ENCODE measurements around the gene HS3ST6.
"Not testable (repeated sequence)": the region's sequence is repeated elsewhere in the genome, so short reads cannot be mapped to it uniquely, and the experiment has no call there.

The HS3ST6 gene

GRCh38 chr16:1942810-1943726, 24.9 kb upstream of the HS3ST6 start, which contains the start of gene MSRB1:
Gene MSRB1, minus strand, starts transcription at chr16:1943199. Its CDS starts 43 bp downstream, at chr16:1943156.
- H3K36me3 ChIP-seq (ENCODE audit: control insufficient read depth, insufficient read depth, low read length): peaks cover 19% of the 10 kb centered on the region
- peaks cover 3% of the 10 kb centered on the region for H3K27me3 ChIP-seq (ENCODE audit: control insufficient read depth, insufficient read depth, low read length)
- peaks cover 6% of the 10 kb centered on the region for H3K4me1 ChIP-seq (ENCODE audit: control insufficient read depth, insufficient read depth, low read length)
- peak within 1 kb of the TSS; percentile 81 for H3K4me3 ChIP-seq (ENCODE audit: low read depth, low read length)
- no peaks in the 10 kb centered on the region for H3K9me3 ChIP-seq (ENCODE audit: control insufficient read depth, insufficient read depth, low read length)
- H3K9ac ChIP-seq (ENCODE audit: low read depth, low read length): peak within 1 kb of the TSS; percentile 60

GRCh38 chr16:1942047-1942809, 24.0 kb upstream of the HS3ST6 start:
- Histone ChIP-seq H3K9me3 (ENCODE audit: control insufficient read depth, insufficient read depth, low read length) (no peaks in the 10 kb centered on the region), H3K9ac (ENCODE audit: low read depth, low read length) (peak overlapping the region; percentile 60), H3K4me3 (ENCODE audit: low read depth, low read length) (peak overlapping the region; percentile 81), H3K36me3 (ENCODE audit: control insufficient read depth, insufficient read depth, low read length) (peaks cover 19% of the 10 kb centered on the region), H3K27me3 (ENCODE audit: control insufficient read depth, insufficient read depth, low read length) (peaks cover 3% of the 10 kb centered on the region), H3K4me1 (ENCODE audit: control insufficient read depth, insufficient read depth, low read length) (peaks cover 6% of the 10 kb centered on the region)

GRCh38 chr16:1941162-1942046, 23.2 kb upstream of the HS3ST6 start:
- Histone ChIP-seq H3K4me1 (ENCODE audit: control insufficient read depth, insufficient read depth, low read length) (peaks cover 6% of the 10 kb centered on the region), H3K4me3 (ENCODE audit: low read depth, low read length) (peak overlapping the region; percentile 81), H3K9ac (ENCODE audit: low read depth, low read length) (no peak overlapping the region), H3K36me3 (ENCODE audit: control insufficient read depth, insufficient read depth, low read length) (peaks cover 19% of the 10 kb centered on the region), H3K9me3 (ENCODE audit: control insufficient read depth, insufficient read depth, low read length) (no peaks in the 10 kb centered on the region), H3K27me3 (ENCODE audit: control insufficient read depth, insufficient read depth, low read length) (peaks cover 3% of the 10 kb centered on the region)

- Histone ChIP-seq H3K4me3 (ENCODE audit: low read depth, low read length) (no peak overlapping the region), H3K27me3 (ENCODE audit: control insufficient read depth, insufficient read depth, low read length) (peaks cover 3% of the 10 kb centered on the region), H3K36me3 (ENCODE audit: control insufficient read depth, insufficient read depth, low read length) (peaks cover 19% of the 10 kb centered on the region), H3K9ac (ENCODE audit: low read depth, low read length) (no peak overlapping the region), H3K9me3 (ENCODE audit: control insufficient read depth, insufficient read depth, low read length) (no peaks in the 10 kb centered on the region), H3K4me1 (ENCODE audit: control insufficient read depth, insufficient read depth, low read length) (peaks cover 6% of the 10 kb centered on the region)
Measured at GRCh38 chr16:1940273-1941161, 22.3 kb upstream of the HS3ST6 start.

- H3K9ac ChIP-seq (ENCODE audit: low read depth, low read length); H3K4me3 ChIP-seq (ENCODE audit: low read depth, low read length); H3K4me1 ChIP-seq (ENCODE audit: control insufficient read depth, insufficient read depth, low read length); H3K9me3 ChIP-seq (ENCODE audit: control insufficient read depth, insufficient read depth, low read length); H3K27me3 ChIP-seq (ENCODE audit: control insufficient read depth, insufficient read depth, low read length): not testable (repeated sequence)
- H3K36me3 ChIP-seq (ENCODE audit: control insufficient read depth, insufficient read depth, low read length): peaks cover 19% of the 10 kb centered on the region
Measured at GRCh38 chr16:1939833-1940232, 21.6 kb upstream of the HS3ST6 start.

- Histone ChIP-seq H3K9ac (ENCODE audit: low read depth, low read length) (no peak overlapping the region), H3K36me3 (ENCODE audit: control insufficient read depth, insufficient read depth, low read length) (peaks cover 19% of the 10 kb centered on the region), H3K4me3 (ENCODE audit: low read depth, low read length) (no peak overlapping the region), H3K27me3 (ENCODE audit: control insufficient read depth, insufficient read depth, low read length) (peaks cover 3% of the 10 kb centered on the region), H3K4me1 (ENCODE audit: control insufficient read depth, insufficient read depth, low read length) (peaks cover 6% of the 10 kb centered on the region), H3K9me3 (ENCODE audit: control insufficient read depth, insufficient read depth, low read length) (no peaks in the 10 kb centered on the region)
Measured at GRCh38 chr16:1938910-1939309, 20.7 kb upstream of the HS3ST6 start.

- no peak overlapping the region for H3K9ac ChIP-seq (ENCODE audit: low read depth, low read length)
- H3K4me1 ChIP-seq (ENCODE audit: control insufficient read depth, insufficient read depth, low read length): peaks cover 4% of the 10 kb centered on the region
- H3K9me3 ChIP-seq (ENCODE audit: control insufficient read depth, insufficient read depth, low read length): no peaks in the 10 kb centered on the region
Measured at GRCh38 chr16:1938316-1938715, 20.1 kb upstream of the HS3ST6 start.

GRCh38 chr16:1936945-1937479, 18.8 kb upstream of the HS3ST6 start:
- Histone ChIP-seq H3K9me3 (ENCODE audit: control insufficient read depth, insufficient read depth, low read length) (no peaks in the 10 kb centered on the region), H3K36me3 (ENCODE audit: control insufficient read depth, insufficient read depth, low read length) (peaks cover 19% of the 10 kb centered on the region), H3K9ac (ENCODE audit: low read depth, low read length) (no peak overlapping the region), H3K27me3 (ENCODE audit: control insufficient read depth, insufficient read depth, low read length) (peaks cover 1% of the 10 kb centered on the region), H3K4me1 (ENCODE audit: control insufficient read depth, insufficient read depth, low read length) (no peaks in the 10 kb centered on the region), H3K4me3 (ENCODE audit: low read depth, low read length) (no peak overlapping the region)

More at GRCh38 chr16:1938316-1938715, 20.1 kb upstream of the HS3ST6 start:
- H3K27me3 ChIP-seq (ENCODE audit: control insufficient read depth, insufficient read depth, low read length): peaks cover 3% of the 10 kb centered on the region
- H3K36me3 ChIP-seq (ENCODE audit: control insufficient read depth, insufficient read depth, low read length): peaks cover 19% of the 10 kb centered on the region
- no peak overlapping the region for H3K4me3 ChIP-seq (ENCODE audit: low read depth, low read length)

GRCh38 chr16:1933097-1933661, 15.0 kb upstream of the HS3ST6 start:
- H3K9me3 ChIP-seq (ENCODE audit: control insufficient read depth, insufficient read depth, low read length): no peaks in the 10 kb centered on the region
- peaks cover 1% of the 10 kb centered on the region for H3K36me3 ChIP-seq (ENCODE audit: control insufficient read depth, insufficient read depth, low read length)
- peaks cover 13% of the 10 kb centered on the region for H3K27me3 ChIP-seq (ENCODE audit: control insufficient read depth, insufficient read depth, low read length)
- H3K4me3 ChIP-seq (ENCODE audit: low read depth, low read length): no peak overlapping the region
- no peak overlapping the region for H3K9ac ChIP-seq (ENCODE audit: low read depth, low read length)
- no peaks in the 10 kb centered on the region for H3K4me1 ChIP-seq (ENCODE audit: control insufficient read depth, insufficient read depth, low read length)
